HepG2 (cell line): Measurements from ENCODE around the gene IGLL1. TPM values are rescaled to one million over a fixed set of nuclear protein-coding genes. Genes with fewer than 3 reads are reported as not detected.

Experiments used
- GABPB1 ChIP-seq: IDR thresholded peaks from 2 replicates; pipeline ENCODE4 v1.6.1; 2016; ENCODE audit warnings: mild to moderate bottlenecking, missing genetic modification reagents, moderate library complexity, missing compliant biosample characterization
- HMGXB3 ChIP-seq: sonication (generic); formaldehyde crosslinking; IDR thresholded peaks from 2 replicates; pipeline ENCODE4 v1.4.0; 2020; ENCODE audit warnings: missing genetic modification reagents, borderline replicate concordance
- PLSCR1 ChIP-seq: sonication (generic); formaldehyde crosslinking; IDR thresholded peaks from 2 replicates; pipeline ENCODE4 v1.5.0; 2020; ENCODE audit warnings: missing genetic modification reagents, mild to moderate bottlenecking, borderline replicate concordance
- POGK ChIP-seq: sonication (generic); formaldehyde crosslinking; conservative IDR thresholded peaks from 2 replicates; pipeline ENCODE4 v1.8.0; 2022; ENCODE audit warnings: mild to moderate bottlenecking, moderate library complexity, missing genetic modification reagents
- RCOR2 ChIP-seq: IDR thresholded peaks from 2 replicates; pipeline ENCODE4 v1.6.1; 2016; ENCODE audit warnings: missing biosample characterization, missing genetic modification reagents
- RXRA ChIP-seq: sonication (generic); formaldehyde crosslinking; IDR thresholded peaks from 2 replicates; pipeline ENCODE4 v1.5.1; 2020; ENCODE audit warnings: missing genetic modification reagents
- SRSF1 ChIP-seq: fragments of 200-400 bp; formaldehyde crosslinking; optimal IDR thresholded peaks from 2 replicates; pipeline ENCODE3; 2017; ENCODE audit warnings: mild to moderate bottlenecking, low read depth, low read length, moderate library complexity
- TOE1 ChIP-seq: sonication (generic); formaldehyde crosslinking; IDR thresholded peaks from 2 replicates; pipeline ENCODE4 v1.4.0; 2020; ENCODE audit warnings: mild to moderate bottlenecking, missing genetic modification reagents
- ZBTB21 ChIP-seq: sonication (generic); formaldehyde crosslinking; IDR thresholded peaks from 2 replicates; pipeline ENCODE4 v1.4.0; 2020; ENCODE audit warnings: missing genetic modification reagents
- ZC3H4 ChIP-seq: sonication (generic); formaldehyde crosslinking; IDR thresholded peaks from 2 replicates; pipeline ENCODE4 v1.4.0; 2020; ENCODE audit warnings: missing genetic modification reagents, borderline replicate concordance
- ZMYM3 ChIP-seq: sonication (generic); formaldehyde crosslinking; IDR thresholded peaks from 2 replicates; pipeline ENCODE4 v1.5.1; 2020; ENCODE audit warnings: mild to moderate bottlenecking, missing genetic modification reagents
- ZNF12 ChIP-seq: sonication (generic); formaldehyde crosslinking; IDR thresholded peaks from 2 replicates; pipeline ENCODE4 v1.5.0; 2020; ENCODE audit warnings: missing genetic modification reagents
- ZNF318 ChIP-seq: sonication (generic); formaldehyde crosslinking; IDR thresholded peaks from 2 replicates; pipeline ENCODE4 v1.4.0; 2020; ENCODE audit warnings: mild to moderate bottlenecking, missing genetic modification reagents
- ZNF451 ChIP-seq: sonication (generic); formaldehyde crosslinking; IDR thresholded peaks from 2 replicates; pipeline ENCODE4 v1.5.0; 2020; ENCODE audit warnings: mild to moderate bottlenecking, missing genetic modification reagents
- polyA plus RNA-seq, 8 experiments: library from polyadenylated mRNA; depleted of rRNA in 3 of 8; stranded (reverse) in 7 of 8; unstranded in 1 of 8; fragments of >200 nt; fragmentation: Illumina TruSeq in 4 of 8; extraction: Trizol in 4 of 8; gene quantifications; 2 replicates each; pipeline versions ENCODE4 v1.2.1 to v1.2.3, GENCODE V29; 2011 to 2016; ENCODE audit warnings: low read depth in 4 of 8, missing spikeins in 1 of 8, mixed read lengths in 1 of 8; ENCODE audit not compliant: insufficient read depth in 1 of 8
- total RNA-seq, 5 experiments: library from RNA; depleted of rRNA; stranded (reverse); fragments of >200 nt; fragmentation: Illumina TruSeq; extraction: Trizol; gene quantifications; 2 replicates each; pipeline ENCODE4 v1.2.3, GENCODE V29; 2016; ENCODE audit warnings: low read depth in 1 of 5

The IGLL1 gene
- total and polyA plus RNA-seq, 2 of the 13 experiments (the other 11 are each of a cell fraction or from before 2014, with no cell fraction given) = not detected

GRCh38 chr22:23539135-23539838, 40.8 kb downstream of the IGLL1 start (continued):
- no peak for TF ChIP-seq ZNF451 (CRISPR knock-in tag)
- no peak for TF ChIP-seq PLSCR1 (CRISPR knock-in tag)
- TF ChIP-seq POGK = peak; percentile 49; the same call in 1 of the 2 replicates
- TF ChIP-seq ZC3H4 (CRISPR knock-in tag) = no peak
- peak; percentile 32; the same call in 1 of the 2 replicates for TF ChIP-seq ZMYM3 (CRISPR knock-in tag)
- TF ChIP-seq SRSF1 = no peak
- TF ChIP-seq RXRA (CRISPR knock-in tag) = no peak
- TF ChIP-seq HMGXB3 (CRISPR knock-in tag) = no peak
- 0 out of 2 replicates have a peak, but pooled peaks have one; percentile 17 for TF ChIP-seq GABPB1 (CRISPR knock-in tag)
- TF ChIP-seq ZNF12 = peak; percentile 70
- no peak for TF ChIP-seq TOE1 (CRISPR knock-in tag)
- TF ChIP-seq RCOR2 (CRISPR knock-in tag) = no peak
- TF ChIP-seq ZNF318 (CRISPR knock-in tag) = no peak
- no peak for TF ChIP-seq ZBTB21 (CRISPR knock-in tag)
